Measurements from ENCODE around the gene ANO4. TPM values are rescaled to one million over a fixed set of nuclear protein-coding genes. Genes with fewer than 3 reads are reported as not detected.

ANO4 gene
- total RNA-seq, 3 donors from 2014 or later, result 0.33 to 1.0 (median 0.80) TPM

- intact Hi-C loops (cut with DNase I; ENCODE audit: low total_unique reads), result no loop called here
- Histone ChIP-seq H3K9me3 (no peaks in the 10 kb centered on the region), H3K36me3 (no peaks in the 10 kb centered on the region), H3K27me3 (no peaks in the 10 kb centered on the region), H3K27ac (no peak overlapping the region), H3K4me1 (no peaks in the 10 kb centered on the region), H3K4me3 (no peak overlapping the region)
- DNase-seq (ENCODE audit: low spot score in 2 of 2), result no peak
- TF ChIP-seq POLR2AphosphoS5 (IDR thresholded peaks at IDR 0.05) (no peak), CTCF (IDR thresholded peaks at IDR 0.05) (no peak), POLR2A (IDR thresholded peaks at IDR 0.05) (no peak)
Measured at GRCh38 chr12:101068836-101069235, 274.3 kb downstream of the ANO4 start.

- H3K27me3 ChIP-seq, result no peaks in the 10 kb centered on the region
- no peak for TF ChIP-seq CTCF (IDR thresholded peaks at IDR 0.05)
- TF ChIP-seq POLR2A (IDR thresholded peaks at IDR 0.05), result no peak
- TF ChIP-seq POLR2AphosphoS5 (IDR thresholded peaks at IDR 0.05), result no peak
- intact Hi-C loops (cut with DNase I; ENCODE audit: low total_unique reads), result no loop called here
- no peaks in the 10 kb centered on the region for H3K4me1 ChIP-seq
- H3K9me3 ChIP-seq, result no peaks in the 10 kb centered on the region
- no peak overlapping the region for H3K27ac ChIP-seq
- no peak for DNase-seq (ENCODE audit: low spot score in 2 of 2)
- H3K4me3 ChIP-seq, result no peak overlapping the region
- no peaks in the 10 kb centered on the region for H3K36me3 ChIP-seq
Measured at GRCh38 chr12:101074940-101075680, 280.5 kb downstream of the ANO4 start.

GRCh38 chr12:101076921-101077320, 282.3 kb downstream of the ANO4 start:
- Histone ChIP-seq H3K36me3 (no peaks in the 10 kb centered on the region), H3K4me3 (no peak overlapping the region), H3K27me3 (no peaks in the 10 kb centered on the region), H3K9me3 (no peaks in the 10 kb centered on the region), H3K27ac (no peak overlapping the region), H3K4me1 (no peaks in the 10 kb centered on the region)
- intact Hi-C loops (cut with DNase I; ENCODE audit: low total_unique reads), result no loop called here
- no peak for DNase-seq (ENCODE audit: low spot score in 2 of 2)
- TF ChIP-seq CTCF (IDR thresholded peaks at IDR 0.05) (no peak), POLR2AphosphoS5 (IDR thresholded peaks at IDR 0.05) (no peak), POLR2A (IDR thresholded peaks at IDR 0.05) (no peak)

GRCh38 chr12:101077791-101078528, 283.4 kb downstream of the ANO4 start:
- Histone ChIP-seq H3K4me1 (no peaks in the 10 kb centered on the region), H3K27ac (no peak overlapping the region), H3K4me3 (no peak overlapping the region), H3K27me3 (no peaks in the 10 kb centered on the region), H3K9me3 (no peaks in the 10 kb centered on the region), H3K36me3 (no peaks in the 10 kb centered on the region)
- intact Hi-C loops (cut with DNase I; ENCODE audit: low total_unique reads), result no loop called here
- TF ChIP-seq CTCF (IDR thresholded peaks at IDR 0.05), result no peak
- no peak for TF ChIP-seq POLR2A (IDR thresholded peaks at IDR 0.05)
- no peak for TF ChIP-seq POLR2AphosphoS5 (IDR thresholded peaks at IDR 0.05)
- no peak for DNase-seq (ENCODE audit: low spot score in 2 of 2)
